Dendritic cell treated with granulocyte-macrophage colony-stimulating factor and Interleukin-4, amounts not matched to agents 40 ng/mL and 50 ng/mL, for 4 days (primary cell): ENCODE results near the gene USP32.
"Not testable (repeated sequence)": the region's sequence is repeated elsewhere in the genome, so short reads cannot be mapped to it uniquely, and the experiment has no call there.

Source experiments
- H3K27ac Mint-ChIP-seq: one replicate; pipeline ENCODE4 v1.8.0; 2022; ENCODE audit warnings: mild to moderate bottlenecking, mixed read lengths
- H3K27me3 Mint-ChIP-seq: one replicate; pipeline ENCODE4 v1.8.0; 2022; ENCODE audit warnings: mild to moderate bottlenecking, mixed read lengths
- H3K36me3 Mint-ChIP-seq: one replicate; pipeline ENCODE4 v1.8.0; 2022; ENCODE audit warnings: low read depth, mixed read lengths
- H3K4me1 Mint-ChIP-seq: one replicate; pipeline ENCODE4 v1.8.0; 2022; ENCODE audit warnings: low read depth, mixed read lengths
- H3K4me3 Mint-ChIP-seq: one replicate; pipeline ENCODE4 v1.8.0; 2022; ENCODE audit warnings: mild to moderate bottlenecking, moderate library complexity, mixed read lengths
- H3K9me3 Mint-ChIP-seq: one replicate; pipeline ENCODE4 v1.8.0; 2022; ENCODE audit warnings: mixed read lengths
- intact Hi-C: fragments of 100-400 bp; cut with micrococcal nuclease; formaldehyde crosslinking; loops from one replicate; pipeline ENCODE4 v1.15.0; 2022

The USP32 gene

GRCh38 chr17:60393840-60394723 is 2.1 kb upstream of the USP32 start:
- Mint-ChIP-seq H3K9me3 (no peaks in the 10 kb centered on the region), H3K27ac (peak overlapping the region; percentile 95), H3K4me3 (no peak overlapping the region), H3K36me3 (peaks cover 15% of the 10 kb centered on the region), H3K27me3 (no peaks in the 10 kb centered on the region), H3K4me1 (peaks cover 64% of the 10 kb centered on the region)
- intact Hi-C loops = loop anchor here (5.0 to 10.0 kb wide), 2 partner anchors 43 to 299 kb away; no protein-coding TSS in a partner anchor

- intact Hi-C loops = loop anchor here (5.0 to 10.0 kb wide), 2 partner anchors 44 to 298 kb away; no protein-coding TSS in a partner anchor
- Mint-ChIP-seq H3K27me3 (no peaks in the 10 kb centered on the region), H3K4me3 (peak overlapping the region; percentile 94), H3K36me3 (peaks cover 15% of the 10 kb centered on the region), H3K27ac (peak overlapping the region; percentile 95), H3K9me3 (no peaks in the 10 kb centered on the region), H3K4me1 (peaks cover 64% of the 10 kb centered on the region)
Measured at GRCh38 chr17:60392845-60393702, 1.1 kb upstream of the USP32 start.

GRCh38 chr17:60391471-60392041 is 377 bp downstream of the USP32 start:
- Mint-ChIP-seq H3K9me3 (no peaks in the 10 kb centered on the region), H3K4me3 (peak overlapping the region; percentile 94), H3K4me1 (peaks cover 60% of the 10 kb centered on the region), H3K27ac (peak overlapping the region; percentile 95), H3K36me3 (peaks cover 15% of the 10 kb centered on the region), H3K27me3 (no peaks in the 10 kb centered on the region)
- intact Hi-C loops = loop anchor here (1.0 to 10.0 kb wide), 3 partner anchors 8 to 297 kb away; no protein-coding TSS in a partner anchor

- Mint-ChIP-seq H3K9me3 (no peaks in the 10 kb centered on the region), H3K4me1 (peaks cover 60% of the 10 kb centered on the region), H3K36me3 (peaks cover 15% of the 10 kb centered on the region), H3K27ac (peak overlapping the region; percentile 95), H3K27me3 (no peaks in the 10 kb centered on the region), H3K4me3 (peak overlapping the region; percentile 94)
- intact Hi-C loops = loop anchor here (1.0 to 10.0 kb wide), 3 partner anchors 8 to 296 kb away; no protein-coding TSS in a partner anchor
Measured at GRCh38 chr17:60390925-60391470, 935 bp downstream of the USP32 start.

- intact Hi-C loops = loop anchor here (5.0 to 10.0 kb wide), 2 partner anchors 47 to 295 kb away; no protein-coding TSS in a partner anchor
- H3K27me3 Mint-ChIP-seq = no peaks in the 10 kb centered on the region
- peaks cover 60% of the 10 kb centered on the region for H3K4me1 Mint-ChIP-seq
- H3K4me3 Mint-ChIP-seq = peak overlapping the region; percentile 94
- H3K36me3 Mint-ChIP-seq = peaks cover 17% of the 10 kb centered on the region
- peak overlapping the region; percentile 95 for H3K27ac Mint-ChIP-seq
- no peaks in the 10 kb centered on the region for H3K9me3 Mint-ChIP-seq
Measured at GRCh38 chr17:60390186-60390585, 1.7 kb downstream of the USP32 start.

- intact Hi-C loops = no loop called here
- no peaks in the 10 kb centered on the region for H3K9me3 Mint-ChIP-seq
- no peak overlapping the region for H3K4me3 Mint-ChIP-seq
- H3K36me3 Mint-ChIP-seq = peaks cover 25% of the 10 kb centered on the region
- no peaks in the 10 kb centered on the region for H3K27me3 Mint-ChIP-seq
- peaks cover 68% of the 10 kb centered on the region for H3K4me1 Mint-ChIP-seq
- peak overlapping the region; percentile 27 for H3K27ac Mint-ChIP-seq
Measured at GRCh38 chr17:60388742-60389141, 3.2 kb downstream of the USP32 start.

- Mint-ChIP-seq H3K27ac (no peak overlapping the region), H3K36me3 (peaks cover 31% of the 10 kb centered on the region), H3K4me3 (no peak overlapping the region), H3K9me3 (no peaks in the 10 kb centered on the region), H3K4me1 (peaks cover 68% of the 10 kb centered on the region), H3K27me3 (no peaks in the 10 kb centered on the region)
- intact Hi-C loops = no loop called here
Measured at GRCh38 chr17:60387666-60388065, 4.3 kb downstream of the USP32 start.

GRCh38 chr17:60386147-60387058 is 5.5 kb downstream of the USP32 start:
- intact Hi-C loops = no loop called here
- Mint-ChIP-seq H3K27ac (peak overlapping the region; percentile 75), H3K36me3 (peaks cover 36% of the 10 kb centered on the region), H3K4me3 (peak overlapping the region; percentile 45), H3K9me3 (no peaks in the 10 kb centered on the region), H3K27me3 (no peaks in the 10 kb centered on the region), H3K4me1 (peaks cover 77% of the 10 kb centered on the region)

GRCh38 chr17:60384921-60385320 is 7.0 kb downstream of the USP32 start:
- peaks cover 27% of the 10 kb centered on the region for H3K36me3 Mint-ChIP-seq
- peak overlapping the region; percentile 75 for H3K27ac Mint-ChIP-seq
- peaks cover 66% of the 10 kb centered on the region for H3K4me1 Mint-ChIP-seq

GRCh38 chr17:60383379-60383778 is 8.6 kb downstream of the USP32 start:
- no peaks in the 10 kb centered on the region for H3K9me3 Mint-ChIP-seq
- no peak overlapping the region for H3K27ac Mint-ChIP-seq
- H3K4me1 Mint-ChIP-seq = peaks cover 54% of the 10 kb centered on the region
- H3K36me3 Mint-ChIP-seq = peaks cover 31% of the 10 kb centered on the region
- intact Hi-C loops = no loop called here
- no peak overlapping the region for H3K4me3 Mint-ChIP-seq
- no peaks in the 10 kb centered on the region for H3K27me3 Mint-ChIP-seq

More at GRCh38 chr17:60384921-60385320, 7.0 kb downstream of the USP32 start:
- H3K9me3 Mint-ChIP-seq, H3K4me3 Mint-ChIP-seq, intact Hi-C loops, H3K27me3 Mint-ChIP-seq: not testable (repeated sequence)

GRCh38 chr17:60381958-60382357 is 10.0 kb downstream of the USP32 start:
- no peaks in the 10 kb centered on the region for H3K9me3 Mint-ChIP-seq
- H3K27ac Mint-ChIP-seq = no peak overlapping the region
- peaks cover 43% of the 10 kb centered on the region for H3K36me3 Mint-ChIP-seq
- intact Hi-C loops = no loop called here
- H3K27me3 Mint-ChIP-seq = no peaks in the 10 kb centered on the region
- no peak overlapping the region for H3K4me3 Mint-ChIP-seq
- H3K4me1 Mint-ChIP-seq = peaks cover 48% of the 10 kb centered on the region

GRCh38 chr17:60379461-60379860 is 12.5 kb downstream of the USP32 start:
- H3K27ac Mint-ChIP-seq, H3K4me3 Mint-ChIP-seq, intact Hi-C loops, H3K9me3 Mint-ChIP-seq, H3K27me3 Mint-ChIP-seq: not testable (repeated sequence)
- H3K4me1 Mint-ChIP-seq = peaks cover 24% of the 10 kb centered on the region
- H3K36me3 Mint-ChIP-seq = peaks cover 47% of the 10 kb centered on the region
